PC-9 (cell line): ENCODE results near the gene CFAP251. TPM values are rescaled to one million over a fixed set of nuclear protein-coding genes. Genes with fewer than 3 reads are reported as not detected.

Source experiments
- BruUV-seq: library from RNA; stranded (reverse); fragments of 400-500 nt; replicated peaks from 2 replicates; lab custom pipeline; 2021; lab: Mats Ljungman, UMichigan
- CTCF ChIA-PET: fragments of 300-600 bp; sonication (Branson Sonifier 250); formaldehyde crosslinking; loops from one replicate; lab custom pipeline; 2022; ENCODE audit warnings: antibody characterized with exemption; lab: Charles Lee
- POLR2A ChIA-PET: fragments of 300-600 bp; sonication (Branson Sonifier 250); formaldehyde crosslinking; loops from one replicate; lab custom pipeline; 2022; ENCODE audit warnings: antibody characterized with exemption; ENCODE audit not compliant: unreplicated experiment; lab: Charles Lee
- DNase-seq, 2 experiments: peaks; one replicate each; pipeline versions ENCODE4 v3.0.0 to v3.0.0-alpha.2; 2015 to 2022; ENCODE audit warnings: mixed read lengths in 1 of 2
- H2AFZ ChIP-seq: fragments of 200-600 bp; sonication (generic); 2 replicates; pipeline ENCODE4 v1.8.1; 2017; ENCODE audit warnings: antibody characterized with exemption
- H3F3A ChIP-seq: fragments of 200-600 bp; sonication (generic); 2 replicates; pipeline ENCODE4 v1.8.1; 2017; ENCODE audit warnings: antibody characterized with exemption, mild to moderate bottlenecking, low read depth; ENCODE audit not compliant: insufficient read depth
- H3K27ac ChIP-seq: fragments of 200-600 bp; sonication (generic); 2 replicates; pipeline ENCODE4 v1.6.1; 2016; ENCODE audit warnings: mixed run types
- H3K27me3 ChIP-seq: fragments of 200-600 bp; sonication (generic); 2 replicates; pipeline ENCODE4 v1.6.1; 2016; ENCODE audit warnings: low read depth, mixed run types; ENCODE audit not compliant: insufficient read depth
- H3K36me3 ChIP-seq: fragments of 200-600 bp; sonication (generic); 2 replicates; pipeline ENCODE4 v1.6.1; 2016; ENCODE audit warnings: low read depth, mixed run types
- H3K4me1 ChIP-seq: fragments of 200-600 bp; sonication (generic); replicated peaks from 2 replicates; pipeline ENCODE4 v1.6.1; 2016; ENCODE audit warnings: mixed run types; ENCODE audit not compliant: insufficient read depth
- H3K4me2 ChIP-seq: fragments of 200-600 bp; sonication (generic); 2 replicates; pipeline ENCODE4 v1.6.1; 2017; ENCODE audit warnings: mixed run types
- H3K4me3 ChIP-seq: fragments of 200-600 bp; sonication (generic); 2 replicates; pipeline ENCODE4 v1.6.1; 2016; ENCODE audit warnings: mixed run types
- H3K79me2 ChIP-seq: fragments of 200-600 bp; sonication (generic); 2 replicates; pipeline ENCODE4 v1.6.1; 2017; ENCODE audit warnings: low read depth, mixed run types
- H3K9me2 ChIP-seq: fragments of 200-600 bp; sonication (generic); 2 replicates; pipeline ENCODE4 v1.8.1; 2017; ENCODE audit warnings: mild to moderate bottlenecking; ENCODE audit not compliant: insufficient read depth
- H3K9me3 ChIP-seq: fragments of 200-600 bp; sonication (generic); 2 replicates; pipeline ENCODE4 v1.8.1; 2016; ENCODE audit warnings: low read depth; ENCODE audit not compliant: insufficient read depth
- H4K20me1 ChIP-seq: fragments of 200-600 bp; sonication (generic); 2 replicates; pipeline ENCODE4 v1.8.1; 2017; ENCODE audit not compliant: insufficient read depth
- EZH2 ChIP-seq: fragments of 200-600 bp; sonication (generic); IDR thresholded peaks from 2 replicates; pipeline ENCODE4 v1.8.0; 2017; ENCODE audit warnings: antibody characterized with exemption, low read depth
- intact Hi-C: fragments of 100-400 bp; cut with micrococcal nuclease; formaldehyde crosslinking; loops from one replicate; pipeline ENCODE4 v1.10.0; 2022; ENCODE audit not compliant: unreplicated experiment
- total RNA-seq: library from RNA; stranded (reverse); gene quantifications from 2 replicates; pipeline ENCODE4 v1.2.3, GENCODE V29; 2021
- TF ChIP-seq, protein P1 (sequence below): fragments of 200-600 bp; sonication (generic); conservative IDR thresholded peaks from 2 replicates; pipeline ENCODE4 v1.6.1; 2017; ENCODE audit warnings: mixed run types, antibody characterized with exemption, mild to moderate bottlenecking, moderate library complexity

CFAP251 gene
- total RNA-seq, 1 experiment from 2014 or later = 4.3 TPM

DNA sequence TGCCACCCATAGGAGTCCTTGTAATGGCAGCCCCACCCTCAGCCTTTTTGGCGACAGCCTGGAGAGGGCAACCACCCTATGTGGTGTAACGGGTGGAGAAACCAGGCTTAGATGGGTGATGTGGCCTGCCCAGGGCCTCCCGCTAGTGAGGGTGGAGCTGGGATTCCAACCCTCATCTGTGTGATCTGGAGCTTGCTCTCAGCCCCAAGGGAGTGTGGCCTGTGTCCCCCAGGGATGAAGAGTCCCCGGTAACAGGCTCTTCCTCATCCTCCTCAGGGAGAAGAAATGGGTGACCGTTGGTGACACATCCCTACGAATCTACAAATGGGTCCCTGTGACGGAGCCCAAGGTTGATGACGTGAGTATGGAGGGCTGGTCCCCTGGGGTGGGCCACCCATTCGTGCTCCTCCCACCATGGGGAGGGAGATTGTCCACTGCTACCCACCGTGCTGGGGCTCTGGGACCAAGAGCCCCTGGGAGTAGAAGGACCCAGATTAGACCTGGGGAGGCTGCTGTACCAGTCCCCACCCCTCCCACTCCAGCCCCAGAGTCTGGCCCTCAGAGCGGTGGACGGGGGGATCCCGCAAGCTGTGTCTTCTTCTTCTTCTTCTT lies 112.1 kb downstream of the CFAP251 start:
- Histone ChIP-seq H3K36me3 (no peaks in the 10 kb centered on the region), H3K9me2 (no peaks in the 10 kb centered on the region), H3K9me3 (no peaks in the 10 kb centered on the region), H4K20me1 (no peaks in the 10 kb centered on the region), H3K4me3 (no peak overlapping the region), H3K27me3 (no peaks in the 10 kb centered on the region), H3K4me2 (no peak overlapping the region), H3K27ac (no peak overlapping the region), H2AFZ (no peak overlapping the region), H3F3A (peaks cover 10% of the 10 kb centered on the region; the same call in 1 of the 2 replicates), H3K4me1 (peaks cover 13% of the 10 kb centered on the region), H3K79me2 (0 out of 2 replicates have a peak, but pooled peaks cover 6% of the 10 kb centered on the region)
- no peak for TF ChIP-seq EZH2
- TF ChIP-seq, protein P1, sequence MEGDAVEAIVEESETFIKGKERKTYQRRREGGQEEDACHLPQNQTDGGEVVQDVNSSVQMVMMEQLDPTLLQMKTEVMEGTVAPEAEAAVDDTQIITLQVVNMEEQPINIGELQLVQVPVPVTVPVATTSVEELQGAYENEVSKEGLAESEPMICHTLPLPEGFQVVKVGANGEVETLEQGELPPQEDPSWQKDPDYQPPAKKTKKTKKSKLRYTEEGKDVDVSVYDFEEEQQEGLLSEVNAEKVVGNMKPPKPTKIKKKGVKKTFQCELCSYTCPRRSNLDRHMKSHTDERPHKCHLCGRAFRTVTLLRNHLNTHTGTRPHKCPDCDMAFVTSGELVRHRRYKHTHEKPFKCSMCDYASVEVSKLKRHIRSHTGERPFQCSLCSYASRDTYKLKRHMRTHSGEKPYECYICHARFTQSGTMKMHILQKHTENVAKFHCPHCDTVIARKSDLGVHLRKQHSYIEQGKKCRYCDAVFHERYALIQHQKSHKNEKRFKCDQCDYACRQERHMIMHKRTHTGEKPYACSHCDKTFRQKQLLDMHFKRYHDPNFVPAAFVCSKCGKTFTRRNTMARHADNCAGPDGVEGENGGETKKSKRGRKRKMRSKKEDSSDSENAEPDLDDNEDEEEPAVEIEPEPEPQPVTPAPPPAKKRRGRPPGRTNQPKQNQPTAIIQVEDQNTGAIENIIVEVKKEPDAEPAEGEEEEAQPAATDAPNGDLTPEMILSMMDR = no peak
- POLR2A ChIA-PET = no interaction called here
- intact Hi-C loops = loop anchor here (10.0 kb wide), 1 partner anchor 106 kb away; no protein-coding TSS in a partner anchor
- CTCF ChIA-PET = no interaction called here
- DNase-seq = no peak
- no TSS peak for BruUV-seq

GRCh38 chr12:122031342-122032216 lies 113.2 kb downstream of the CFAP251 start:
- Histone ChIP-seq H3K9me3 (no peaks in the 10 kb centered on the region), H3K79me2 (0 out of 2 replicates have a peak, but pooled peaks cover 6% of the 10 kb centered on the region), H3F3A (peaks cover 11% of the 10 kb centered on the region; the same call in 1 of the 2 replicates), H3K4me2 (no peak overlapping the region), H3K36me3 (no peaks in the 10 kb centered on the region), H3K27ac (no peak overlapping the region), H2AFZ (no peak overlapping the region), H3K4me1 (peaks cover 20% of the 10 kb centered on the region), H3K9me2 (no peaks in the 10 kb centered on the region), H4K20me1 (no peaks in the 10 kb centered on the region), H3K27me3 (no peaks in the 10 kb centered on the region), H3K4me3 (no peak overlapping the region)
- no peak for TF ChIP-seq EZH2
- TF ChIP-seq, protein P1 = peak; percentile 77
- peak in 1 of 2 experiments; percentile 37 for DNase-seq
- POLR2A ChIA-PET = interaction anchor here (0.5 kb wide), 1 partner anchor 370 kb away, joined by 3 read pairs; no protein-coding TSS in a partner anchor
- CTCF ChIA-PET = interaction anchor here (0.5 kb wide), 1 partner anchor 558 kb away, joined by 4 read pairs; no protein-coding TSS in a partner anchor
- intact Hi-C loops = loop anchor here (10.0 kb wide), 1 partner anchor 107 kb away; no protein-coding TSS in a partner anchor
- no TSS peak for BruUV-seq

DNA sequence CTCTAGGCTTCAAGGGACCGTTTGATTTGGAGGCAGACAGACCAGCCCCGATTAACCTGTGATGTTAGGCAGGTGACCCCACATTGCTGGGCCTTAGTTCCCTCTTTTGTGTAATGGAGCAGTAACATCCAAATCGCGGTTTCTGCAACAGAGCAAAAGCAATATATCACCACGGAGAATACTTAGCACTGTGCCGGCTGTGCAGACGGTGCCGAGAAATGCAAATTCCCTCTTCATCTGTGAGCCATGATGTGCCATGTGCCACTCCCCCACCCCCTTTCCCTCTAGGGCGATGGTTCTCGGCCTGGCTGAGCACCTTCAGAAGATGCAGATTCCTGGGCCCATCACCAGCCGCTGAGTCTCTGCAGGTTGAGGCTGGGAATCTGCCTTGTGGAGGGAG lies 114.2 kb downstream of the CFAP251 start:
- no peaks in the 10 kb centered on the region for H3K36me3 ChIP-seq
- no peaks in the 10 kb centered on the region for H3K27me3 ChIP-seq
- POLR2A ChIA-PET = no interaction called here

More for the DNA sequence above, 114.2 kb downstream of the CFAP251 start:
- CTCF ChIA-PET = no interaction called here
- Histone ChIP-seq H2AFZ (no peak overlapping the region), H3K4me3 (no peak overlapping the region), H3K79me2 (no peaks in the 10 kb centered on the region), H3F3A (peaks cover 11% of the 10 kb centered on the region; the same call in 1 of the 2 replicates), H4K20me1 (no peaks in the 10 kb centered on the region), H3K9me2 (no peaks in the 10 kb centered on the region), H3K27ac (no peak overlapping the region), H3K9me3 (no peaks in the 10 kb centered on the region), H3K4me1 (peaks cover 20% of the 10 kb centered on the region), H3K4me2 (no peak overlapping the region)
- no peak for TF ChIP-seq EZH2
- TF ChIP-seq, protein P1 = no peak
- no peak for DNase-seq
- intact Hi-C loops = loop anchor here (10.0 kb wide), 1 partner anchor 108 kb away; no protein-coding TSS in a partner anchor
- no TSS peak for BruUV-seq
